Activated naive CD8-positive, alpha-beta T cell treated with anti-CD3 and anti-CD28 coated beads, Interleukin-2, amount 50 U/mL, for 16 hours (primary cell): Measurements from ENCODE around the gene MTHFD2L.
"Not testable (repeated sequence)": the region's sequence is repeated elsewhere in the genome, so short reads cannot be mapped to it uniquely, and the experiment has no call there.

Experiments used
- DNase-seq: peaks from one replicate; pipeline ENCODE4 v3.0.0-alpha.2; 2020; ENCODE audit warnings: low read depth, low spot score

Gene MTHFD2L

GRCh38 chr4:74189331-74190043 is 31.6 kb downstream of the MTHFD2L start:
- DNase-seq = no peak

- DNase-seq = no peak
Observed at GRCh38 chr4:74190332-74190731, 32.4 kb downstream of the MTHFD2L start.

GRCh38 chr4:74190919-74191397 is 33.0 kb downstream of the MTHFD2L start:
- DNase-seq = no peak

DNA sequence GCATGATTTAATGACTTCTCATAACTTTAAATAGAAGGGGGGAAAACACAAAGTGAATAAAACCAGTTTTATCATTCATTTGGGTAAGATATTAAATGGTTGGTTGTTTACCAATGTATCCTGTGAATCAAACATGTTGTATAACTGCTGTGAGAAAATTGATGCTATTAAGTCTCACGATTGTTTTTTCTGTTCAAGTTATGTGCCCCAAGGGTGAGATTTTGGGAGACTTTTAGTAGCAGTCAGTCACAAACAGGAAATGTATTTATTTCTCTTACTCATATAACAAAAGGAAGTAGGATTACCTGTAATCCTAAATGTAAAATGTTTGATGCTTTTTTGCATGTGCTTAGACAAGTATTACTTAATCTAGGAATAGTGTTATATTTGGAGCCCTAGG is 39.2 kb downstream of the MTHFD2L start:
- DNase-seq = no peak

DNA sequence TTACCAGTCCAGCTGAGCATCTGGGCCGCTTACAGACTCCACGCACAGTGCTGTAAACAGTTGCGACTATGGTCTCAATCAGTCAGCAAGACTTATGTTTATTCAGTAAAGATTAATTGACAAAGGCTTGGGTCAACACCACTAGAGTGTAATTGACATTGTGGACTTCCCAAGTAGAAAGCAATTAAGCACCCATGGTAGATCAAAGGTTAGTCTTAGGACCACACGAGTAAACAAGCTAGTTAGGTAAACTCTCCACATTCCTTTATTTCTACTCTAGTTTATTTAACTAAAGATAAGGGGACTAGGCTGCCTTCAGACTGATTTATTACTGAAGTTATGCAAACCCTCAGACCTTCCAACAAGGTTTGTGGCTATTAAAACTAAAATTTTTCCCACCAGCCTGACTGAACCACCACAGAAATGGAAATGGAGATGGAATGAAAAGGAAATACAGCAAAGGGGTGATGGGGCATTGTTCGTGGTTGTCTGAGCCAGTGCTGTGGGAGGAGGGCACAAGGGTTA is 44.2 kb downstream of the MTHFD2L start:
- DNase-seq = no peak

DNA sequence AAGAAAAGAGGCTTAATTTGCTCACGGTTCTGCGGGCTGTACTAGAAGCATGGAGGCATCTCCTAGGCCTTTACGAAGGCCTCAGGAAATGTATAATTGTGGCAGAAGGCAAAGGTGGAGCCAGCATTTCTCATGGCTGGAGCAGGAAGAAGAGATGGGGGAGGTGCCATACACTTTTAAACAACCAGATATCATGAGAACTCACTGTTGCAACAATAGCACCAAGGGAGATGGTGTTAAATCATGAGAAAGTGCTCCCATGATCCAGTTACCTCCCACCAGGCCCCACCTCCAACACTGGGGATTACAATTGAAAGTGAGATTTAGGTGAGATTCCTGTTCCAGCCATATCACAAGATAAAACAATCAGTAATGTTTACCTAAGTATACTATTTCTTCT is 45.5 kb downstream of the MTHFD2L start:
- DNase-seq = no peak

DNA sequence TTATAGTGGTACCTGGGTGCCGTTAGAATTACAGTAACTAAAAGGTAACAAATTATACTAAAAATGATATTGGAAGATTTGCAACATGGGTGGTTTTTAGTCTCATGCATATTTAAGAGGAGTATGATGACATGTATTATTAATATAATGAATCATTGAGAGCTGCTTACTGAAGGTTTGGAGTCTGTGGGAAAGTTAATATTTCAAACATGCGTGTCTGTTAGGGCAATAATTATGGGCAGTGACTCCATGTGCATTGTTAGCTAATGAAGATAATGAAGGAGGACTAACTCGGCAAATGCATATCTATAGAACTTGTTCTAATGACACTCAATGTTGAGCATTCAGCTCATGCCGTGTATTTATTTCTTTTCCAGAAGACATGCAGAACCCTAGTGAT is 47.1 kb downstream of the MTHFD2L start:
- DNase-seq = no peak

DNA sequence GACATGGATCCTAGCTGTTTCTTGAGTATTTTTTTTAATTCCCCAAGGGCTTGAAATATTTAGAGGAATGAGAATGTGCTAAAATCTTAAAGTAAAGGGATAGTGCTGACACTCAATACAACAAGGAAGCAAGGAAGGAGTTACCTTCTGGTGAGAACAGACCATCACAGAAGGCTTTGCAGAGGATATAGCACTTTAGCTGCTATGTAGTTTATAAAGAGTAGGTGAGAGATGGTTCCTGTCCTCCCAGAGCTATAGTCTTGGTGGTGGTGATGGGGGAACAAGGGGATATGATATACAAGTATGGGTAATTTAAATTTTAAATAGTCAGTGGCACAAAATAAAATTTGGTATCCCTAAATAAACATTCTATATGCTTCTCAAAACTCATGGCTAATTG is 47.6 kb downstream of the MTHFD2L start:
- no peak for DNase-seq

DNA sequence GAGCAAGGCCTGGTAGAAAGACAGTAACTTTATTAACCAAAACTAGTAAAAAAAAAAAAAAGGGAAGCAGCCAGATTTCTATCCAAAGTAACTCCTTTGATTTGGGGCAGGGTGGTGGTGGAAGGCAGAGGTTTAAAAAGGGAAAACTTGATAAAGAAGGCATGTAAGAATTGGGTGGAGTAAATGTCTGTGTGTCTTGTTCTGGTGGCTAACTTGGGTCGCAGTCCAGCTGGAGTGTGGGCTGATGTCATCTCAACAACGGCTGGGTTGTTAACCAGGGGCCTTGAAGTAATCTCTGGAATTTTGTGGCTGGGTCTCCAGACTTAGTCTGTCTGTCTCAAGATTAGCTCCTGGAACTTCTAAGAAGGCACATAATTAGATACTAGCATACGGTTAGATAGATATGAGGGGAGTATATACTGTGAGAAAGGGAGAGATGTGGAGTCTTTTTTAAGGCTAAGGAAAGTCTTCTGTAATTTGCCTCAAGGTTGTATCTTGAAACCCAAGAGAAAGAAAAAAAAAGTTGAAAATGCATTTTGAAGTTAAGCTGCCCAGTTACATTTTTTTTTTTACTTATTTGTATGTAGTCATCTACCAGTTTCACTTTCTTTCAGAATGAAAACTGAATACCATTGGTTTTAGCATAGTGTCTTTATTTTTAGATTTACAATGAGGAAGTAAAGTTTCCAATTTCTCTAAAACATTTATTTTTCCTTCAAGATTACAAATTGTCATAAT is 48.3 kb downstream of the MTHFD2L start:
- no peak for DNase-seq

GRCh38 chr4:74214457-74215159 is 56.7 kb downstream of the MTHFD2L start:
- not testable (repeated sequence) for DNase-seq

GRCh38 chr4:74215236-74215635 is 57.3 kb downstream of the MTHFD2L start:
- DNase-seq = not testable (repeated sequence)

DNA sequence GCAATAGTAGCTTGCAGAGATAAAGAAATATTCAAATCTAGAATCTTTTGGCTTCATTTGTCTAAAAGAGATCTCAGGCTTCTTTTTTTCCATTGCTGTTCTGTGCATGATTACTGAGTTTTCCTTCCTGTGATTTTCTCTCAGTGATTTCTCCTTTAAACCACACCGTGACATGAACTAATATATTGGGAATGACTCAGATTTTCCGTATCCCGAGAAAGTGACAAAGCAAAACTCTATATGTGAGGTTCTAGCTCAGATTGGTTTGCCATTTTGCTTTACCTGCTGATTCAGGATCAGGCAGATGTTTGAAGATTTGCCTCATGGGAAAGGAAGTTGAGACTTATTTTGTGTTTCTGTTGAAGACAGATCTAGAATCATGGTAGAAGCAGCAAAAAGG is 59.4 kb downstream of the MTHFD2L start:
- no peak for DNase-seq

DNA sequence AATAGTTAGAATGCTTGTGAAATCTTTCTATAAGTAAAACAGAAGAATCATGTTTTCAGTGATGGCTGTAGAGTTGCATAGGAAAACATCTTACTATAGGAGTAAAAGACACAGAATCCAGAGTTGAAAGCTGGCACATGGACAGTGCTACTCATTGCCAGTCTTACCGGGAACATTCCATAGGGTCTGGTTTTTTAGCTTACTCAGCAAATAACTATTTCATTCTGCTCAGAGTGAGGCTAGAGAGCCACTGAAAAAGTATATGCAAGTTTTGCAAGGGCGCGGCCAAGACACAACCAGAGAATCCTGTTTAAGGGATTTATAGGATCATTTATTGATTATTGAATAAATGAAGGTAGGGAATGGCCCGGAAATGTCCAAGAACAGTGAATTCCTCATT is 60.3 kb downstream of the MTHFD2L start:
- DNase-seq = no peak

GRCh38 chr4:74219240-74219639 is 61.3 kb downstream of the MTHFD2L start:
- DNase-seq = no peak

GRCh38 chr4:74223098-74223497 is 65.2 kb downstream of the MTHFD2L start:
- DNase-seq = no peak

GRCh38 chr4:74223801-74224200 is 65.9 kb downstream of the MTHFD2L start:
- no peak for DNase-seq

DNA sequence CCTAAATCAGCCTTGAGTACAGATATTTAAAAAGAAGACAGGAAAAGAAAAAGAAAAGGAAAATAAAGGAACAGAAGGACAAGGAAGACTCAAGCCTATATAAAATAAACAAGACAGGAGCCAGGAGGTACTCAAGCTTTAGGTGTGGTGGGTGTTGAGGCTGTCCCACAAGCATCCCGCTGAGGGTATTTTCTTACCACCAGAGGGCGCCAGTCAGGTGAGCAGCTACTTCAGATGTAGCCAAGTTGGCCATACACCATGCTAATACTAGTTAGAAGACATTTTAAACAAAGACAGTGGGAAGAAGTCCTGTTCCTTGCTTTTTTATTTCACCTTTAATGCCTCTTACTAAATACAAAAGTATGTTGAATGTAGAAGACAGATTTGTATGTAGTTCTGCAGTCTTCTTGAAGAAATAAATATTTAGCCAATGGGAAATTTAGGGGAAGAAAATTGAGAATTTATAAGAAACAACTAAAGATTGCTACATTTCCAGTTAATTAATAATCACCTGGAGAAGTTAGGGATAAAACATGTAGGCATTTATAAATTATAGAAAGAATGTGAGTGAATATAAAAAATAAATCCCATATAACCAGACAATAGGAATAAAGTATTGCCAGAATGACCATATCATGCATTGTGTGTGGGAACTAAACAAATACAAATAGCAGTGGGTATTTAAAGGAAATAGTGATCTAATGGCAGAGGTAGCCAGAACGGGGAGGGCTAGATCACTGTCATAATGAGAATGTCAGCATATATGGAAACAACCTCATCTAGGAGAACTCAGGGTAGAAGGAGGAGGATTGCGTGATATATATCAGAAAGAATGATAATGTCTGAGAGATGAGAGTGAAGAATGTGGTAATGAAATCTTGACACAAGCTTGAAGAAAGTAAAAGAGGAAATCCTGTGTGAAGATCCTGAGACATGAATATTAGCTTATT is 71.0 kb downstream of the MTHFD2L start:
- DNase-seq = peak; percentile 39

GRCh38 chr4:74230902-74231499 is 73.1 kb downstream of the MTHFD2L start:
- DNase-seq = no peak

GRCh38 chr4:74235135-74235534 is 77.2 kb downstream of the MTHFD2L start:
- no peak for DNase-seq

DNA sequence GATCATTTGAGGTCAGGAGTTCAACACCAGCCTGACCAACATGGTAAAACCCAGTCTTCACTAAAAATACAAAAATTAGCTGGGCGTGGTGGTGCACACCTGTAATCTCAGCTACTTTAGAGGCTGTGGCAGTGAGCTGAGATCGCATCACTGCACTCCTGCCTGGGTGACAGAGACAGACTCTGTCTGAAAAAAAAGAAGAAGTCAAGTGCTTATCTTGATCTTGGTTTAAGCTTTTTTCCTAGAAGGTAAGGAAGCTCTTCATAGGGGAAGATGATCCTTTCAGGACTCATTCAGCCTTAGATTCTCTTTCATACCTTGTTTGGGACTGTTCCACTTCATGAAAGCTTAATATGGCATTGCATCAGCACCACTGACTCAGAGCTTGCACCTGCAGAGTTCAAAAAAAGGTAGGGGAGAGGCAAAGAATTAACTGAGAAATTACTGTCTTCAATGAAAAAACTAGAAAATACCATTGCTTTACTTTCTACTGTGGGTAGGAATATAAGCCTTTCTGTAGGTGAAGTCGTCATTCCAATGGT is 79.6 kb downstream of the MTHFD2L start:
- no peak for DNase-seq
